GM21447 (cell line): ENCODE data around the gene PIP4K2A.
A peak's percentile ranks its signal among the peaks of the same experiment; 100 is the strongest.
"Not testable (repeated sequence)": the region's sequence is repeated elsewhere in the genome, so short reads cannot be mapped to it uniquely, and the experiment has no call there.

ENCODE experiments used
- ATAC-seq: cut with Tn5 transposase; IDR thresholded peaks from one replicate; pipeline ENCODE4 v1.9.1; 2021; ENCODE audit not compliant: unreplicated experiment

The PIP4K2A gene

GRCh38 chr10:22714479-22715289 is at the start of gene PIP4K2A:
Gene PIP4K2A, minus strand, starts transcription at chr10:22714578. Its CDS starts 252 bp downstream, at chr10:22714326.
- peak; percentile 66 for ATAC-seq

- no peak for ATAC-seq
Observed at GRCh38 chr10:22761569-22762220, 47.3 kb upstream of the PIP4K2A start.

GRCh38 chr10:22760025-22760424 is 45.6 kb upstream of the PIP4K2A start:
- ATAC-seq = no peak

GRCh38 chr10:22758867-22759266 is 44.5 kb upstream of the PIP4K2A start:
- ATAC-seq = no peak

DNA sequence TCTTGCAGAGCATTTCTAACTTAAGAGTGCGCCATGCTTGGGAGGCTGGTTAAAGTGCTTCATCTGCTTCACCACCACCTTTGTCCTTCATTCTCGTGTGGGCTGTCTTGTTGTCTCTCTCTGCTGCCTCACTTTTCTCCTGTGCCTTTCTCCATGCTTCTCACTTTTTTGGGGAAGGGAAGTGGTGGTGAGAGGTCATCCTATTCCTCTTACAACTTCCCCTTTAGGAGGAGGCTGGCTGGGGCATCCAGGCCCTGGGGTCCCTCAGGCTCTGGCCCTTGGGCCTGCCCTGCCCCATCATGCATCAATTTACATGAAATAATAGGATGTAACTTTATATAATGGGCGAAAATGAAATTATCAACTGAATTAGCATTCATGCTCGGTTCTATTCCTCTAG is 39.9 kb upstream of the PIP4K2A start:
- no peak for ATAC-seq

DNA sequence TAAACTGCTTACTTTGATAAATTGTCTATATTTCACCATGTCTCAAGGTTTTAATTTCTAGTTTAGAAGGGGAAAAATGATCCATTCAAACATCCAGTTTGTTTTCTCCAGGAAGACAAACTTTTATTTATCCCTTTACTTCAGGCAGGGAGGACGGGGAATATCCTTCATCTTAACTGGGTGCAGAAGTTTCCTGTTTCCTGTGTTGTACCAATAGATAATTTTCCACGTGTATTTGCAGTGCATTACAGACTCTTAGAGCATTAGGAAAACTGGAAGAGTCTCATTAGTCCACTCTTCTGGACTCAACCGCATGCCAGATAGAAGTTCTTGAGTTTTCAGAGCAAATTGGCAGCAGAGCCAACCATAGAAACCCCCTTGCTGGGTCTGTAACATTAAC is 39.4 kb upstream of the PIP4K2A start:
- no peak for ATAC-seq

GRCh38 chr10:22752272-22752889 is 38.0 kb upstream of the PIP4K2A start:
- ATAC-seq = peak; percentile 51

- ATAC-seq = no peak
Observed at GRCh38 chr10:22750131-22750530, 35.8 kb upstream of the PIP4K2A start.

GRCh38 chr10:22744858-22745257 is 30.5 kb upstream of the PIP4K2A start:
- not testable (repeated sequence) for ATAC-seq

DNA sequence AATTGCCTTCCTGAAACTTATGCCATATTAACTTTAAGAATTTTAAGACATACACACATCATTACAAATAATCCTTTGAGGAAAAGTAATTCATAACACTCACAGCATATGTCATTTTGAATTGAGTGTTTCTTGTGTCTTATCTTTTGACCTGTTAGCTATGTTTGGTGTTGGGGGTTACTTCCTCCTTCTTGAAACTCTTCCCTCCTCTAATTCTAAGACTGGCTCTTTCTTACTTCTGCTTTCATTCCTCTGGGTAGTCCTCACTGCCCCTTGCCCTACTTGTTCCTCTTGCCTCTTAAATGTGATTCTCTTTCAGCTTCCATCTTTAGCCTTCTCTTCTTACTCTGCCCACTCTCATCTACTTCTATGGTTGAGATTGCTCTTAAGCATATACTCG is 28.3 kb upstream of the PIP4K2A start:
- ATAC-seq = peak; percentile 100

- ATAC-seq = not testable (repeated sequence)
Observed at GRCh38 chr10:22741631-22742030, 27.3 kb upstream of the PIP4K2A start.

- no peak for ATAC-seq
Observed at GRCh38 chr10:22740180-22740579, 25.8 kb upstream of the PIP4K2A start.

GRCh38 chr10:22737587-22737986 is 23.2 kb upstream of the PIP4K2A start:
- ATAC-seq = no peak

GRCh38 chr10:22736134-22736533 is 21.8 kb upstream of the PIP4K2A start:
- ATAC-seq = no peak

DNA sequence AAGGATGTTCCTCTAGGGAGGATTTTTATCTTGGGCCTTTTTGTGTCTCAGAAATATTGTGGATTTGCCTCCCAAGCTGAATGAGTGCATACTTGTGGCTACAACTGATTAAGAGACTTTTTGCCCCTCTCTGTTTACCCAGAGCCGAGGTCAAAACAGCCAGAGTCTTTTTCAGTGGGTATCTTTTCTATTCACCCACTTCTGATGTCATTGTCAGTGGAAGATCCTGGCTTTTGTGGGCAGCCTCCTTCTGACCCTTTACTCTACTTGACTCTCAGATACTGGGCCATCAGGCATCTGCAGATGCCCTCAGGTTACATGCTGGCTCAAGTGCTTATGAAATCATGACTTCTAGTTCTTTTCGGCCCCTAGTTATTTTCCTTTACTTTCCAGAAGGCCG is 19.6 kb upstream of the PIP4K2A start:
- no peak for ATAC-seq

DNA sequence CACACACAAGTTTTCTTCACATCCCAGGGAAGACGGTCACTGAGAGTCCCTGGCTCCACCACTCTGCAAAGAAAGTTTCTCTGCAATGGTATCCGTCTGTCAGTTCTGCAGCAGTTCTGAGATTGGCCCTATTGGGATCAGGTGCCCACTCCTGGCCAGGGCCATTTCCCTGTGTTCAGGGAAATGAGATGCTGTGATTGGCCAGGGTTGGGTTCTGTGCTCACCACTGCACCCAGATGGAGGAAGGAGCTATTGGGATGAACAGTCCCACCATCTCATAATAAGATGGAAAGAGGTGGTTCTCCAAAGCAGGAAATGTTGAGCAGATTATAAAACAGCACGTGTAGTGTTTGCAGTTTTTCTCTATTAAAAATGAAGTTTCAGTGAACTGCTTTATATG is 13.3 kb upstream of the PIP4K2A start:
- ATAC-seq = no peak

GRCh38 chr10:22727112-22727511 is 12.7 kb upstream of the PIP4K2A start:
- ATAC-seq = no peak

DNA sequence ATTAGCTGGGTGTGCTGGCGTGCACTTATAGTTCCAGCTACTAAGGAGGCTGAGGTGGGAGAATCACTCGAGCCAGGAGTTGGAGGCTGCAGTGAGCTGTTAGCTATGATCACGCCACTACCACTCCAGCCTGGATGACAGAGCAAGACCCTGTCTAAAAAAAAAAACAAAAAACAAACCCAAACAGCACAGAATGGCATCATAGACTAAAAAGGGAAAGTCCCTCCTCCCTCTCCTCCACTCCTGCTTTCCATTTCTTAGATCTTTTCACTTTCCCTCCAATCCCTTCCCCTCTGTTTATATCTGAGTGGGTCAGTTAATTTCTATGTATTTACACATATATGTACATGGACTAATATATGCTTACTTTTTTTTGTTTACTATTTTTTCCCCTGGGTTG is 10.4 kb upstream of the PIP4K2A start:
- ATAC-seq = no peak

DNA sequence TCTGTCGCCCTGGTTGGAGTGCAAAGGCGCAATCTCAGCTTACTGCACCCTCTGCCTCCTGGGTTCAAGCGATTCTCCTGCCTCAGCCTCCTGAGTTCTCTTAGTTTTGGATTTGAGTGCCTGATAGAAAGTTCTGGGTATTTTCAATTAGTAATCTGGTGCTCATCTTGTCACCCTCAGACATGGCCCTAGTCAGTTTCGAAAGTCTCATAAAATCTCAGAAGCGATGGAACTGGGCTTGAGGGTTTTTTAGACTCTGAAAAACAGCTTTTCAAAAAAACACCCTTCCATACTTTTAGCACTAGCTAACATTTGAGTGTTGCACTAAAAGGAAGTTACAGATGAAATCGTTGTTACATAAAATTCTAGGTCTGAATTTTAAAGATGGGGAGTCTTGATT is 9.4 kb upstream of the PIP4K2A start:
- ATAC-seq = peak; percentile 49

GRCh38 chr10:22723343-22723779 is 9.0 kb upstream of the PIP4K2A start:
- peak; percentile 86 for ATAC-seq

DNA sequence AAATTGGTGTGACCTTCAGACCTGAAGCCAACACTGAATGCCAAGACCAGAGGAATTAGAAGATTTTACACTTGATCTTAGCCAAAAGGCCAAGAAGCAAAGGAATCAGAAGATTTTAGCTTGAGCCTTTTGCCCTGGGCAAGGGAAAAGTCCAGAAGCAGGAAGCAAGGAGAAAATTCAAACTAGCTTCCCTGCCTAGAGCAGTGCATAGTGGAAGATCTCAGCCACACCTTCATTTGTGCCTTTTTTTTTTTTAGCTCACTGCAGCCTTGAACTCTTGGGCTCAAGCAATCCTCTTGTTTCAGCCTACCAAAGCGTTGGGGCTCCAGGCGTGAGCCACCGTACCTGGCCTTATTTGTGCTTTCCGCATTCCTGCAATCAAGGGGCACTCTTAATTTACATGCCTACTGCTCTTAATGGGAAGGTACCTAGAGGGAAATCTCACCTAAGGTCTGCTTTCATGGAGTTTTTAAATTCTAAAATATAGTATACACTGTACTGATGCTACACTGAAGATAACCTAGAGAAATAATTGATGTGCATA is 8.3 kb upstream of the PIP4K2A start:
- ATAC-seq = no peak

DNA sequence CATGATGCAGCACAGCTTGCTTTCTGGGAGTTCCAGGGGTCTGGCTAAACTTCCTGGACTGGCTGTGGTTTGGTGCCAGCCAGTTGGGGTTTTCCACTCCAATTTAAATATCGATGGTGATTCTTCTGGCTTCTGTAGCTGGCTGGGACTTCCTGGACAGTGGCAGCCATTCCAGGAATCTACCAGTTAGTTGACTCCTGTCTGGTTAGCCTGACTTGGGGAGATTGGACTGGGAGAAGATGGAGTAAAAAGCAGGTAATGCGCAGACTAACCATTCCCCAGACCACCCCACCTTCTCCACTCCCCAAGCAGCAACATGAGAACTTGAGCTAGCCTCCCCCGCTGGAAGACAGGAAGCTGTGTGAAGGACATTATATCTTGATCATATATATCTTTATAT is 6.3 kb upstream of the PIP4K2A start:
- no peak for ATAC-seq
